ENCODE measurements around the gene PHF24.

PHF24 gene

GRCh38 chr9:34984049-34984448 is 26.0 kb downstream of the PHF24 start:
- peak; percentile 40 for DNase-seq

GRCh38 chr9:34985311-34985899 is 27.3 kb downstream of the PHF24 start:
- DNase-seq, result peak; percentile 78

- DNase-seq, result peak; percentile 59
Measured at GRCh38 chr9:34986540-34987047, 28.5 kb downstream of the PHF24 start.

- peak; percentile 20 for DNase-seq
Measured at GRCh38 chr9:34987160-34987901, 29.2 kb downstream of the PHF24 start.

- peak; percentile 64 for DNase-seq
Measured at GRCh38 chr9:34988218-34989002, 30.3 kb downstream of the PHF24 start.

GRCh38 chr9:34989003-34989945 is 31.2 kb downstream of the PHF24 start, which contains the start of gene DNAJB5:
TSS of gene DNAJB5 (plus strand) at chr9:34989745. CDS start at chr9:34990631, 886 bp downstream.
- peak; percentile 98 for DNase-seq

GRCh38 chr9:34989946-34990635 is 32.0 kb downstream of the PHF24 start:
- DNase-seq, result peak; percentile 56

- no peak for DNase-seq
Measured at GRCh38 chr9:34990908-34991606, 33.0 kb downstream of the PHF24 start.

GRCh38 chr9:34991607-34992375 is 33.7 kb downstream of the PHF24 start:
- peak; percentile 64 for DNase-seq

- DNase-seq, result peak; percentile 79
Measured at GRCh38 chr9:34992376-34992951, 34.4 kb downstream of the PHF24 start.

- peak; percentile 35 for DNase-seq
Measured at GRCh38 chr9:34993502-34994259, 35.6 kb downstream of the PHF24 start.

- no peak for DNase-seq
Measured at GRCh38 chr9:34994260-34994899, 36.3 kb downstream of the PHF24 start.

- DNase-seq, result no peak
Measured at GRCh38 chr9:34994900-34995669, 37.0 kb downstream of the PHF24 start.

GRCh38 chr9:34995670-34996060 is 37.6 kb downstream of the PHF24 start:
- DNase-seq, result no peak

GRCh38 chr9:34996181-34996904 is 38.3 kb downstream of the PHF24 start:
- DNase-seq, result no peak

- no peak for DNase-seq
Measured at GRCh38 chr9:34996905-34997279, 38.8 kb downstream of the PHF24 start.

GRCh38 chr9:34997379-34997781 is 39.3 kb downstream of the PHF24 start:
- no peak for DNase-seq

All from activated CD4-positive, alpha-beta T cell treated with anti-CD3 and anti-CD28 coated beads for 48 hours (primary cell).